Pons (tissue), 1 donor: ENCODE data around the gene ALS2.

Source experiments
- DNase-seq: peaks from one replicate; pipeline ENCODE4 v3.0.0-alpha.2; 2016; ENCODE audit warnings: low spot score

ALS2 gene

DNA sequence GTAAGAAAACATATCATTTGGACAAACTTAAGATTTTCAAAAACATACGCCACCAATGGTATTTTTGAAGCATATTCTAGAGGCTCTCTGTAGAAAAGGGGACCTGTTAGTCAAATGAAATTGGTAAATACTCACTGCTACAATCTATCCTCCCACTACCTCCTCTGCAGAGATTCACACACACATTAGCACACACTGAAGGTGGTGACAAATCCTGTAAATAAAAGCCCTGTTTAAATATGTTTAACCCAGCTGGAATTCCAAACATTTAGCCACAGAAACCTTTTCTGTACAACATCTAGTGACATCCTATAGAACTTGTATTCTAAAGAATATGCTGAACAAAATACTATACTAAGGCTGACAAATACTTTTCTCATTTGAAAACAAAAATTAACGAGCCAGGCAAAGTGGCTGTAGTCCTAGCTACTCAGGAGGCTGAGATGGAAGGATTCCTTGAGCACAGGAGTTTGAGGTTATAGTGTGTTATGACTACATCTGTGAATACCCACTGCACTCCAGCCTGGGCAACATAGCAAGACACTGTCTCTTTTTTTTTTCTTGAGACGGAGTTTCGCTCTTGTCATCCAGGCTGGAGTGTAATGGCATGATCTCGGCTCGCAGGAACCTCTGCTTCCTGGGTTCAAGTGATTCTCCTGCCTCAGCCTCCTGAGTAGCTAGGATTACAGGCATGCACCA is 25.9 kb downstream of the ALS2 start:
- DNase-seq: no peak

DNA sequence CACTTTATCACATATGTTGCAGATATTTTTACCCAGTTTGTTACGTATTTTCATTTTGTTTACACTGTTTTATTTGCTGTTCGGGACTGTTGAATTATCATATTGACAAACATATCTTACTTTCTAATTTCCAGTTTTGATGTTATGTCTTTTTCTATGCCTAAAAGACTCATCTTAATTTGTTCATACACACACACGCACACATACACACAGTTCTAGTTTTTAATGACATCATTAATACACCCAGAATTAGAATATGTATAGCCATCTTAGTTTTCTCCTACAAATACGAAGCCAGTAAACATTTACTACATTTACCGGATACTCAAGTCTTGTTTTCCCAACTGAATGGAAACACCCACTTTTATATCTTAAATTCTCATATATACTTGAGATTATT is 29.2 kb downstream of the ALS2 start:
- DNase-seq: no peak

DNA sequence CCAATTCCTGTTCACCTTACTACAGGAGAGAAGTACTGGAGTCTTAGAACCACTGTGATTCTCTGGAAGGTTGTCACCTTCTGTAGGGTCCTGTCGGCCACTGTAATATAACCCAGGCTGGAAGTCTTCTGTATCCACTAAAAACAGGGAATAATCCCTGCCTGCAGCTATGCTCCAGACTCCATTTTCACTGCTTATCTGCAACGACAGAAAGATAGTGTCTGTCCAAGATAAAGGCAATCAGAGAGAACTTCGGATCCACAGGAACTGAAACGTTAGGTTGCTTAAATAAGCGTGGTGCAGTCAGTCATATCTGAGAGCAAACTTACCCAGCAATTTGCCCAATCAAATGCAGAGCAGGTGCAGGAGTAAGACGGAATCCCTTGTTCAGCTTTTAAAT is 34.2 kb downstream of the ALS2 start:
- no peak for DNase-seq

DNA sequence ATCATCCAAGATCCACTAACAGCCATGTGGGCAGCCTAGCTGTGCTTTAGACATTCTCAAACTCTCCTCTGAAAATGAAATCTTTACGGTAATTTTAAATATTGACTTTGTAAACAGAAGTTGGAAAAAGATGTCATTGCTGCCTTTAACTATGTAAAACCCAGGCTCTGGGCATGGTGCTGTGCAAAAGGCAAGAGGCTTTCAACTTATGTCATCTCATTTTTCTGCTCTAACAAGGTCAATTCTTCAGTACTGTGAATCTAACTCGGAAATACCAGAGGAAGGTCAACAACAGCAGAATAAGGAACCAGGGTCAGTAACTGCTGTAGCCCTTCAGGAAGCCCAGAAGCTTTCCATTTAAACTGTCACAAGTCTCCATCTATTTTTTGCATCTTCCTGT is 45.2 kb downstream of the ALS2 start:
- DNase-seq: no peak

DNA sequence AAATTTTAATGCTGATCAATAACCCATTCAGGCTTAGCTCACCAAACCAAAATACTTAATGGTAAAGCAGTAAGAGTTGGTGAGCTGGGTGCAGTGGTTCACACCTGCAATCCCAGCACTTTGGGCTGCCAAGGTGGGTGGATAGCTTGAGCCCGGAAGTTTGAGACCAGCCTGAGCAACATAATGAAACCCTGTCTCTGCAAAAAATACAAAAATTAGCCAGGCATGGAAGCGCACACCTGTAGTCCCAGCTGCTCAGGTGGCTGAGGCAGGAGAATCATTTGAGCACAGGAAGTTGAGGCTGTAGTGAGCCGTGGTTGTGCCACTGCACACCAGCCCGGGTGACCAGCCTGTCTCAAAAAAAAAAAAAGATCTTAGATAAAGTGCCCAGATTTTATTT is 46.6 kb downstream of the ALS2 start:
- DNase-seq: no peak

DNA sequence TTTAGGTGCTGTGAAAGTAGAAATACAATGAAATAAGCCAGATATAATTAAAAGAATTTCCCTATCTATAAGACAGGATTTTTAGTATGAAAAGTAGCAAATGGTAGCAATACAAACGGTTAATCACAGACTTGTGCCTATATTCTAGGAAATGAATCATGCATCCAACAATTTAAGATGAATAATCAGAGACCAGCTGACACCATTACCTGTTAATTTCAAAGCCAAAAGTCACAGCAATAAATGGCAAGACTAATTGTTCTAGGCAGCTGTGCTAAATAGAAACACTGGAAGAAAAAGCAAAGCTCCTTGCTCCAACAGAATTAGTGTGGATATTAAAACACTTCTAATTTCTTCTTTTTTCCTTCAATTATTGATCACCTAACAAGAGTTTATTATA is 47.2 kb downstream of the ALS2 start:
- DNase-seq: no peak

DNA sequence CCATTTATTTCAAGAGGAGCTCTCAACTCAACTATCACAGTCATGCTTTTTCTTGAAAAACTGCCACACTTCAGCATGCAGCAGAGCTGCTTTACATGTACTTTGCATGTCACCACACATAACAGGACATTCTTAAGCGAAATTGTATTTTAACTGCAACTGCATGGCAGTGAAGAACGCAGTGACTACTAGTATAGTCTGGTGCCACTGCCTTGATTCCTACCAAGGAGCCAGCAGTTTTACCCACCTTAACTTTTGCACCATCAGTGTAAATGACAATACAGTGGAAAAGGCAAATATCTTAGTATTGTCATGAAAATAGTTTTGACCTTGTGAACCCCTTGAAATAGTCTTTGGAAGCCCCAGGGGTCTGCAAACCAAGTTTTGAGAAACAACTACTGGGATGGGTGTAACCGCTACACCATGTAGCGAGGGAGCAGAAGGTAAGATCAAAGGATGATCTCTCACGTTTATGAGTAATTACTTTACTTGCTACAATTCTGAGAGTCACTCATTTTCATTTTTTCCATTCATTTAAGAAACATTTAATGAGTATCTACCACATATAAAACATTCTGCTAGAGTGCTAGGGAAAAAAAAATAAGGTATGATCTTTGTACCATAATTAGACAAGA is 50.0 kb downstream of the ALS2 start:
- DNase-seq: no peak

DNA sequence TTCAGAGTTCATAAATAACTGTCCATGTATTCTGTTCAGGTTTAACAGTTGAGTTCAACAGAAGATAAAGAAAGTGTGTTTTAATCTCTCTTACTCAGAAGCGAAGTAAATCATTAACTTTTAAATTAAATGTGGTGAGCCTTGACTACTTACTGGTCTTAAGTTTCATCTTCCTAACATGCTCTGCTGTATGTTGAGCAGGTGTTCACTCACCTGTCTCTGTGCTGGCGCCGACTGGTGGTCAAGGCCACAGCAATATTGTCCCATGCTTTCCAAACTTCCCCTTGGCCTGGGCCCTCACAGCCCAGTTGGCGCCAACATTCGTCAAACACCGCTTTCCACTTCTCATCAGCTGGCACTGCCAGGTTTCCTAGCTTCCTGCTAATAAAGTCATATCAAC is 65.3 kb downstream of the ALS2 start:
- DNase-seq: no peak

DNA sequence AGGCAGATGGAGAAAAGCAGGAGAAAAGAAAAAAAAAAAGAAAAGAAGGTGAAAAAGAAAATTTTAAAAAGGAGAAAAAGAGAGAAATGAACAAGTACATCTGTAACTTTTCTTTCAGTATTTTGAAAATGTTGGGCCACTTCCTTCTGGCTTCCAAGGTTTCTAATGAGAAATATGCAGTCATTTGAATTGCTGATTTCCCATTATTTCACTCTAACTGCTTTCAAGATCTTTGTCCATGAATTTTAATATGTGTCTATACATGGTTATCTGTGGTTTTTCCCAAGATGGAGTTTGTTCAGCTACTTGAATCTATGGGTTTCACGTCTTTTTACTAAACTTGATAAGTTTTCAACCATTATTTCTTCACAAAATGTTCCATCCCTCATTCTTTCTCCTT is 68.0 kb downstream of the ALS2 start:
- no peak for DNase-seq

DNA sequence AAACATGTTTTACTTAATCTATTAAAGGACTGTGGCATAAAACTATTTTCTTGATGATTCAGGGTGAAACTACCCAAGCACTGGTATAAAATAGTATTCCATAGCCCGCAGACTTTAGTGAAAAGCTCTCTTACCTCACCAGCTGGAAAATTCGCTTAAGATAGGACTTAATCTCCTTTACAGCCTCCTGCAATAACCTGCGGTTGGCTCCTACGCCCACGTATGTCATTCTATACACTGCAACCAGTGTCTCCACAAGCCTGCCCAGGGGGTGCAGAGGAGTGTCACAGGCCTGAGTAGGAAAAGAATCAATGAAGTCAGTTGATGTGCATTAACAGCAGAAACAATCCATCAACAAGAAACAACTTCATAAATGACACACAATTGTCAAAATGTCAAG is 71.0 kb downstream of the ALS2 start:
- no peak for DNase-seq

DNA sequence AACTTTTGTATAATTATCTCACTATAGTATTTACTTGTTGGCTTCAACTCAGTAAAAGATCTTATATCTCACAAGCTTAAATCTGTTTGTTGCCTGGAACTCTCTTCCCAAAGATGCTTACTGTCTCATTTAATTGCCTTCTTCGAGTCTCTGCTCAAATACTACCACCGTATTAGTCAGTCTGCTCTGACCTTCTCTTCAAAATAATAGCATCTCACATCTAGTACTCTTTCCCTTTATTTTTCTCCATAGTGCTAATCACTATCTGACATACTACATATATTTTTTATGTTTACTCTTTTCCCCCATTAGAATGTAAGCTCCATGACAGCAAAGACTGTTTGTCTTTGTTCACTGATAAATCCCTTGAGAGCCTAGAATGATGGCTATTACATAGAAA is 71.7 kb downstream of the ALS2 start:
- no peak for DNase-seq

DNA sequence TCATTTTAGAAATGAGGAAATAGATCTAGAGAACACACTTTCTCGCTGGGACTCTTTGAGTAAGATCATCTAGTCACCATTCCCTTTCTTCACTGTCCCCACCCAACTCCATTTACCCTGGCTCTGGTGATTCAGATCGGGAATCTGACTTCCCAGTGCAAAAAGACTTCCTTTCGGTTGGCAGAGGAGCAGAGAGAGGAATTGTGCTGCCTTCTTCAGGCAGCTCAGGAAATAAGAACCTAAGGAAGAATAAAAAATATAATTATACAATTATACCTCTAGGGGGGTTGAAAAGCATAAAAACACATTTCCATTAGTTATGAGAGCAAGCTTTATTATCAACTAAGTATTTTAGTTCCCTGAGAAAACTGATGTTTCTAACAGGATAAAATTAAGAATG is 73.0 kb downstream of the ALS2 start:
- DNase-seq: no peak

DNA sequence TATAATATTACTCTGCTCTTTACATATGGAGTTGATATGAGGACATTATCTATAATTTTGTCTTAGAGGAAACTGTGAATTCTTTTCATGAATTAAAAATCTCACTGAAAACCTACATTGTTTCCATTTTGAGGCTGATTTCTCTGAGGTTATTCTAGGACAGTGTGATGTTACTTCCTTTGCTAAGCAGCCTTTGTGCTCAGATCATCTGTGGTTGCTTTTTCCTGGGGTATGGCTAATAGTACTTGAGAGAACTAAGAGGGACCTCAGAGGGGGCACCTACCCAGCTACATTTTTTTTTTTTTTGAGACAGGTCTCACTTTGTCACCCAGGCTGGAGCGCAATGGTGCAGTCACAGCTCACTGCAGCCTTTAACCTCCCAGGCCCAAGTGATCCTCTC is 73.6 kb downstream of the ALS2 start:
- no peak for DNase-seq

DNA sequence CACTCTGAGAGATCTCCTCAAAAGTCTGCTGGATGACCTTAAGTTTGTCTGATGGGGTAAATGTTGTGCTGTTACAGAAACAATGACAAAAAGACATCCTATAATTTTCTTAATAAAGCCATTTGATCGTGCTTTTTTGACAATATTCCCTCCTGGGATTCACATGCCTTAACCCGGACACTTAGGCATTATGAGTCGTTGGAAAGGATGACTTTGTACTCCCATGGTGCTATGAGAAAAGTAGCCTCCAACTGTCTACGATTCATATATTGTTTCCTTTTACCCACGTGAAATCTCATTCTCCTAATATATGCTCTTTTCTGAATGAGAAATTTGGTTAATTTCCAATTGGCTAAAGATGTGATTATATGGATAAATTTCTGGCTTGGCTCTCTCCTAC is 76.2 kb downstream of the ALS2 start:
- DNase-seq: no peak

DNA sequence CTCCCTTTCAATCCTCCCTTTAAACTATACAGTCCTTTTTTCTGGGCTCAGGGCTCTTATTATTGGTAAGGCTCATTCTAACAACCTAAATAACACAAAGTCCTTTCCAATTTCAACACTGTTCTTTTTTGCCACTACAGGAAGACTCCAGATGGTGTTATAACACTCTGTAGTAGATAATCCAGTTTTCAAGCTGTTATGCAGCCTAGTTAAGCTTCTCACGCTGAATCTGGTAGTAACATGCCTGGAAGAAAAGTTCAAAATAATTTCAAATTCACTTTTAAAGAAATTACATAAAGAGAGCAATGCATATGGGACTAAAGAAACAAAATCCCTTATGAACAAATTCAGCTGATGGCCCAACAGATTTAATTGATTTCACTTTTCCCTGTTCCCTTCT is 79.1 kb downstream of the ALS2 start:
- DNase-seq: no peak

DNA sequence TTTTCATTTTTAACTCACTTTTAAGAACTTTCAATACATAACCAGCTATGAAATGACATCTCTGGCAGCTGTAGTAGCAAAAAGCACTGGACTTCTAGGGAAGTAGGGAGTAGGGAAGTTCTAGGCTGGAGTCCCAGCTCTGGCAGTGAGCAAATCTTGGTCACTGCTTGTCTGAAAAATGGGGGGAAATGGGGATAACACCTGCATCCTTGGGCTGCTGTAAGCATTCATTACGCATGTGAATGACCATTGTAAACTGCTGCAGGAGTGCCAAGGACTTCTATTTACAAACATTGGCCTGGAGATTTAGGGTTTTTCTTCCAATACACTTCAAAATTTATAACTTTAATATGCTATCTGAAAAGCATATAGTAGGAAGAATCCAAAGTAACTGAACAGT is 81.3 kb downstream of the ALS2 start:
- peak; percentile 12 for DNase-seq

DNA sequence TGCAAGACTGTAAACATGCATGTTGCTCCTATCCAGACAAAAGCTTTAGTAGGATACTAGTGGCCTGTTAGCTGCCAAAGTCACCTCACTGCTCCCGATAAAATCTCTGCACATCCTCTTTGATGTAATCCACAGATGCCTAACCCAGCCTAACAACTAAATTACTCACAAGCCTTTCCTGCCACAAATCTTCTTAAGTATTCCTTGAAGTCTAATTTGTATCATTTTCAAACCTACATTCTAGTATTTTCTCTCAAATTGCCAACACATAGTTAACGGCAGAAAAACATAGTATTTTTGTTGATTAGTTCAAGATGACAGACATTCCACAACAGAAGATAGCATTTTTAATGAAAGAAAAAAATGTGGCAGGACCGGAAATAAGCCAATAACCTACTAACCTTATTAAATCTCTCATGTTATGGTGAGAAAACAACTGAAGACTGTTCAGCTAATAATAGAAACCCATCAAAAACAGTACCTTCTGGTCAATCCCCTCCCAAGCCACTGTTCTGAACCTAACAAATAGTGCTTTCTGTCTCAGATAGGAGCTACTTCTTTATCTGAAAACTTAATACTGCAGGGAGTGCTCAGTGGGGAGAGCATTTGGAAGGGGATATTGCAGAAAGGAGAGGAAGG is 82.0 kb downstream of the ALS2 start, which contains the start of gene MPP4:
MPP4 (minus strand) TSS at position 57 of the 639 bp plus-strand sequence. CDS start 4,690 bp downstream, outside the sequence.
- DNase-seq: no peak

DNA sequence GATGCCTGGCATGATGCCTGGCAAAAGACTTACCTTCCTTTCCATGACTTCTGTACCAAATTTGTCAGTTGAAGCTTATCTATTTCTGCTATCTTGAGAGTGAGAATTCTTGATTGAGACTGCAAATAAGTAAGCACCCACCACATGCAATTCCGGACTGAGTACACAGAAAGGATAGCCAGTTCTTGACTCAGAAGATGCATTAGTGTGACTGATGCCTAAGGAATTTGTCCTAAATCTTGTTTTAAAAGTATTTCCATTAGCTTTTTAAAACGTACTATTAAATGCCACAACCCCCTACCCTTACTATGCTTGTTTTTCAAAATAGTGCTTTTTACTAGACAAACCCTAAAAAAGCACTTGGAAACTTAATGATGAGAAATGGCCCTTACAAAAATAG is 82.8 kb downstream of the ALS2 start:
- no peak for DNase-seq

DNA sequence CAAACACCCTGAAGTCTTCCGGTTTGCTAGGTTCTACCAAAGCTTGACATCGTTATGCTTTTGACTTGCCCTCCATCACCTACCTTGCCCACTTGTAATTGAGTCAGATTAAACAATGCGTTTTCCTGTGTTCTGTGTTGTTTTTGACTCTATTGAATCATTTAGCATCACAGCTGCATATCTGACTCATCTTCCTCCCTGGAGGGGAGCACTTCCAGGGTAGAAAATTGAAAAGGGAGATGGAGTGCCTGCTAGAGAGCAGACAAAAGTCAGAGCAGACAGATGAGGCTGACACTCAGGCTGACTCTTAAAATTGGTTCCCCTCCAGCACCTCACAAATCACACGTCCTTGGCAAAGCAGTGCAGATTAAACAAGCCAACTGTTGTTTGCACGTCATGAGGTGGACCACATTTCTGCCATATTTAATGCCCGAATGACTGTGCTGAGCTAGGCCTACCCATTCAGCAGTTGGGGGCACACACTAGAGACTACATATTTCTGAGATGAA is 84.5 kb downstream of the ALS2 start:
- peak; percentile 18 for DNase-seq

DNA sequence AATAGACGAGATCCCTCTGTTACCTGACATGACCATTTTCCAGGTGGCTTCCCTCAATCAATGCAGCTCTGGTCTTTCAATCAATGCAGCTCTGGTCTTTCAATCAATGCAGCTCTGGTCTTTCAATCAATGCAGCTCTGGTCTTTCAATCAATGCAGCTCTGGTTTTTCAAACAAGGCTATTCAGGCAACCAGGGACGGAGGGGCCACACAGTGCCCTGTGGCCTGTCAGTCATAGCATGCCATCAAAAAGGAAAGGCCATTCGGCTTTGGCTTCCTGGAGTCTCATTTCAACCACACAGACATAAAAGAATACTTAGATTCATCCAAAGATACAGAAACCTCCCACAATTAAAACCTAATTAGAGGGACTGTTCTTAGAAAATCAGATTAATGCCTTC is 95.6 kb downstream of the ALS2 start:
- DNase-seq: no peak

DNA sequence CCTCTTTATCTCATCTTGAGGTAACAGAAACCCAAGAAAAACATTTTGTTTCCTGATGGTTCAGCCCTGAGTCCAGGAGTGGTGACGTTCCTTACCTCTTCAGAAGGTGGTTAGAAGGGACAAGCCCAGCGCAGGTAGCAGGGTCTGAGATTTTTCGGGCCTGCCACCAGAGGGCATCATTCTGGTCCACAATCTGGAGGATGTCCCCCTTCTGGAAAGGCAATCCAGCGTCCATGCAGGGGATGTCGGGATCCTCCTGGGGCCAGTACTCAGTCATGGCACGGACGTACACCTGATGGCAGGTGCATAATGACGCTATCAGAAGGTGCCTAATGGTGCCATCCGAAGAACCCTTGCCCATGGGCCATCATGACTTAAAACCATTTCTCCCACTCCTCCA is 100.0 kb downstream of the ALS2 start:
- no peak for DNase-seq

DNA sequence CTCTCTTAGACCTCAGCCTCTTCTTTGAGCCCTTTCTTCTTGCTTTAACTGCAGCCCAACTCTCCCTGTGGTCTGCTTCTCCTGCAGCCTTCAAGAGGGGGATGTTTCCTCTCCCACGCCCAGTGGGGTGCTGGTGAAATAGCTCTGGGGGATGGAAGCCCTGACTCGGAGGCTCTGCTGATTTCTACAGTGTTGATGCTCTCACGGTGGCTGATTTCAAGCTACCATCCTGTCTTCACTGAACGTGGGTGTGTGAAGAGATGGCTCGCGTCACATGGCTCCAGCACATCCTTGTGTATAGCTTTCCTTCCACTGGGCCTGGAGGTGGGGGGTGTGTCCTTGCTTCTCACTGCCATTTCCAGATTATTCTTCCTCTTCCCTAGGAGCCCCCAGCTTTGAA is 102.3 kb downstream of the ALS2 start:
- no peak for DNase-seq

DNA sequence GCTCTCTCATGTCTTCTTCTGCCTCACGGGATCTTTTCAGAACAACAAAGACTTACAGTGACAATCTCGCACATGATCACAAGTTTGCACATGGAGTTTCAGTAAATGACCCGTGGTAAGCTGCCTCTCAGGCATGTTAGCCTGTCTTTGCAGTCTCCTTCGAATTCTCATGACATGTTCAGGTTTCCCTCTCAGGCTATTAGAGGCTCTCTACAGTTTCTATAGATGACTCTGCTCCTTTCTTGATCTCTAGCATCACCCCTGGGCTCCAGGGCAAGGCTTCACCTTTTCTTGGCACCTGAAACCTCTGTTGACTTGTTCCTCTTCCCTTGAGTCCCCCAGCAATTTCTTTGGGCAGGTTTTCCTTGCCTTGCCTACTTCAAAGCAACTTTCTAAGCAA is 105.3 kb downstream of the ALS2 start:
- no peak for DNase-seq
